ENCODE measurements around the gene PRKG1. TPM values are rescaled to one million over a fixed set of nuclear protein-coding genes. Genes with fewer than 3 reads are reported as not detected.

Gene PRKG1
- total and polyA plus RNA-seq, 2 of the 8 experiments (the other 6 are each of a cell fraction or from before 2014, with no cell fraction given): 4.2 to 15.2 TPM

DNA sequence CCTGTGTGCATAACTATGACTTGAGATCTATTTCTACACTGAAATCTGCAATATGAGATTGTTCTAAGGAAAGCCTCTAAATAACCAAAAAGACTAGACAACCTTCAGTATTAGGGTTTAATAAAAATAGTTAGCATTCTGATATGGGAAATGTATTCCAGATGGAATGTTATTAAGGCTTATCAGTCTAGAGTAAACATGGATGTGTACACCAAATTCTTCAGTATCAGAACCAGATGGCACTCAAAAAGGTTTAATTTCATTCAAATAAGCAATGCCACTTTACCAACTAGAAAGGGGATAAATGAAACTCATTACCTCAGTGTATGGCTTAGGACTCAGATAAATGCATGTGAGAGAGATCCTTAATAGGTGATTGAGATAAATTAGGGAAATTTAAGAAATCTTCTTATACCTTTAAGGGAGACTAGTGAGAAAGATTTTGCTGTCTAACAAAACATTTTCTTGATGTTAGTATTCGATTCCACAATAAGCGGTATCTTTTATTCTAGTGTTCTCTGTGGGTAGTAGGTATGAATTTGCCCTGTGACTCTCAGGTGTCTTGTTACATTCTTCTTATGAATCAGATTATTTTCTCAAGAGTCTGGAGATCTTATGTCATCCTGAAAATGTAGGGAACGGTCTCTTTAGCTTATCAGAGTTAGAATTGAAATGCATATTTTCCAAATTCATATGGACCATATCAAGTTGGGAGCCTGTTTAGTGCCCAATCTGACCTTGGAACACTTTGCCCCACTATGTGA lies 159.2 kb downstream of the PRKG1 start (continued):
- no peak for TF ChIP-seq NRF1 (IDR thresholded peaks at IDR 0.05; ENCODE audit: low read depth, low read length)
- no peak for TF ChIP-seq GABPA (IDR thresholded peaks at IDR 0.05; ENCODE audit: borderline replicate concordance, insufficient read depth, low read length)
- TF ChIP-seq ATF2 (IDR thresholded peaks at IDR 0.05; ENCODE audit: low read length): no peak

Data from H1 (cell line).